GM03348 (cell line): Measurements from ENCODE around the gene A2M.

Source experiments
- DNase-seq: peaks from one replicate; pipeline ENCODE4 v3.0.0; 2012; ENCODE audit warnings: low spot score

The A2M gene

DNA sequence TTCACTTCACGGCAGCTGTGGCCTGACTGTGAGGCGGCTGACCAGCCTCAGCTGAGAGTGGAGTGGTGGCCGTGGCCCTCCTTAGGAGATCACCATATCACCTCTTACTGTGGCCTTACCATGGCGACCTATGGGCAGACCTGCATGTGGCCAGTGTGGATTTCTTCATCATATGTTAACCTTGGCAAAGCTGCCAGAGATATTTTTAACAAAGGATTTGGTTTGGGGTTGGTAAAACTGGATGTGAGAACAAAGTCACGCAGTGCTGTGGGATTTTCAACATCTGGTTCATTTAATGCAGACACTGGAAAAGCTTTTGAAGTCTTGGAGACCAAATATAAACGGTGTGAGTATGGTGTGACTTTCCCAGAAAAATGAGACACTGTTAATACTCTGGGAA is 79.5 kb downstream of the A2M start:
- no peak for DNase-seq

DNA sequence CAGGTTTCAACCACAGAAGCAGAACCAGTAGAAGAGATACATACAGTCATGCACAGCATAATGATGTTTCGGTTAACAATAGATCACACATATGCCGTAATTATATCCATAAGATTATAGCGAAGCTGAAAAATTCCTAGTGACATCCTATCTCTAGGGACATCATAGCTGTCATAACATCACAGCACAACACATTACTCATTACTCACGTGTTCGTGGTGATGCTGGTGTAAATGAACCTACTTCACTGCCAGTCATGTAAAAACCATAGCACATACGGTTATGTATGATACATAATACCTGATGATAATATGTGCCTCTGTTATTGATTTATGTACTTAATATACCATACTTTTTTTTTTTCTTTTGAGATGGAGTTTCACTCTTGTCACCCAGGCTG is 81.6 kb downstream of the A2M start:
- DNase-seq = no peak

DNA sequence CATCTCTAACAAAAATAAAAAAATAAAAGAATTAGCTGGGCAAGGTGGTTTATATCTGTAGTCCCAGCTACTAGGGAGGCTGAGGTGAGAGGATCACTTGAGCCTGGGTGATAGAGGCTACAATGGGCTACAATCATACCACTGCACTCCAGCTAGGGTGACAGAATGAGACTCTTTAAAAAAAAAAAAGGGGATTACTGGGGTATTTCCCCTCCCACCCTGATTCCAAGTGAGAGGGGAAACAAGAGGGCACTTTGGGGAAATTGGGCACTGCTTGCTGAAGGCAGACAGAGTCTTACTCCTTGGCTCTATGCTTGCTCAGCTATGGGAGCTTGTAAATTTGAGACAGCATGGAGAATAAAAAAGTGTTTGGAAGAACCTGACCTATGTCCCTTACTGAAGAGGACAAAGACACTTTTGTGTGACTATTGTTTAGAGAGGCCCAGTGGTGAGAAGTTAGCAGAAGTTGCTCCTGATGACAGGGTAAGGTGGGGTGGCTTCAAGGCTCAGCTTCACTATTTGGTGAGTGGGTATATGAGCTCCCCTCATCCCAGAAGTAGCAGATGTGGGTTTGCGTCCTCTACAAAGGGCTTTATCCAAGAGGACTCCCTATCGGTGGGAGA is 82.3 kb downstream of the A2M start:
- no peak for DNase-seq

DNA sequence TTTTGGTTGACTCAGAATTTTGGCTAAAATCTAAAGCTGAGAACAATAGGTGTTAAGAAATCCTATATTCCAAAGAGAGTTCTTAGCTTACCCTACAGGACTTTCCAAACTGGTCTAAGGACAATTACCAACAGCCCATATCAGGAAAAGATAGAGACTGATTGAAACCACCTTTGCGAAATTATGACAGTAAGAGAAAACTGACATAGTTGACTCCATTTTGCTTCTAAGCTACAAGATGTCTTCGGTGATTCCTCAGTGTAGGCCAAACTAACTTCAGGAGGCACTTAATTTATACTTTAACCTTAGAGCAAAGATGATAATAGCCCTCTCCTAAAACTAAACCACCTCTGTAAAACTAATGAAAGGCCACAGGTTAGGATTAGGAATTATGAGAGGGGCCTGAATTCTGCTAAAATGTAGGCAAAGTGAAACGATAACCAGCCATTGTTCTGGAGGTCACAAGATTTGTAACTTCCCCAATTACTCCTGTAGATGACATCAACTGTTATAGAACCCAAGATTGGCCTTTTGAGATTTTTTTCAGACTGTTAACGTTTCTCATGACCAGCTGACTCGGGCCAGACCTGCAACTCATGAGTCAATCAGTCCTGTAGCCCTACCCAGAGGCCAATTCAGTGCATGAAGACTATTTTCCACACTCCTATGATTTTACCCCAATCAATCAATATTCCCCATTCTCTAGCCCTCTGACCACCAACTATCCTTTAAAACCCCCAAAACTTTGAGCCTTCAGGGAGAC is 83.3 kb downstream of the A2M start:
- no peak for DNase-seq

DNA sequence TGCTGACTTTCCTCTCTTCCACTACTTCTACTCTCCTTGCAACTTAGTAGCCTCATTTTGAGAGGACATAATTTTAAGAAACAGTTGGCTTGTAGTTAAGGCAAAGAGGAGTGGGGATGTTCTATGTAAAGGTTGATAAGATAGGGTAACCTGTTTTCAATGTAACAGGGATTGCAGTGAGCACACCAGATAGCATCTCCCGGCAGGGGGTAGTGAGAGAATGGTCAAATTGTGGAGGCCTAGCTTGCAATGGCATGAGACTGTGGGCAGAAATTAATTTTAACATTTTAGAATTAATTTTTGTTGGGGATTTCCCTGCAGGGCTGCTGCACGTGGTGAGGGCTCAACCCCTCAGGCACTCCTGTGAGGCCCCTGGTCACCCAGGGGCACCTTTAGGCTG is 84.9 kb downstream of the A2M start:
- DNase-seq = no peak

DNA sequence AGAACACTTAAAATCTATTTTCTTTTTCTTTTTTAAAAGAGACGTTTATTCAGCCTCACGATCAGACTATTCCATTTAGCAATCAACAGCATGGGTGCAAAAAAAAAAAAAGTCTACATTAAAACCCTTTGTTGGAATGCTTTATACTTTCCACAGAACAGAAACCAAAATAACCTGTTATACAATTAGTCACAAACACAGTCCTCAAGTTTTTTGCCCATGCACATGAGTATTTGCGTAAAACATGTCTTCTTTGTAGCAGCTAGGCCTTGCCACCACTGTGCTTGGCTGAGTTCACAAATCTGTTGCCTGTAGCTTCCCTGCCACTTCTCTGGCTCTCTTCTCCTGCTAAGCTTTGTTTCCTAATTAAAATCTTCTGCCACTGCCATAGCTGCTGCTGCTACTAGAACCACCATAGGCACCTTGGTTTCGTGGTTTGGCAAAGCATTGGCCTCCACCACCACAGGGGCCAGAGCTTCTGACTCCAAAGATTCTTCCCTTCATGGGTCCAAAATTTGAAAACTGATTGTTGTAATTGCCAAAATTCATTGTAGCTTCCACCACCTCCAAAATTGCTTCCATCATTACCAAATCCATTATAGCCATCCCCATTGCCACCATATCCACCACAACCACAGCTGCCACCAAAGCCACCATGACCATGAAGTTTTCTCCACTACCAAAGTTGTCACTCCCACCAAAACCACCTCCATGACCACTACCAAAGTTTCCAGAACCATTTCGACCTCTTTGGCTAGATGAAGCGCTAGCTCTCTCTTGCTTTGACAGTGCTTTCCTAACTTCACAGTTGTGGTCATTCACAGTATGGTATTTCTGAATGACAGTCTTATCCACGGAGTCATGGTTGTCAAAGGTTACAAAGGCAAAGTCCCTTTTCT is 88.3 kb downstream of the A2M start:
- no peak for DNase-seq

DNA sequence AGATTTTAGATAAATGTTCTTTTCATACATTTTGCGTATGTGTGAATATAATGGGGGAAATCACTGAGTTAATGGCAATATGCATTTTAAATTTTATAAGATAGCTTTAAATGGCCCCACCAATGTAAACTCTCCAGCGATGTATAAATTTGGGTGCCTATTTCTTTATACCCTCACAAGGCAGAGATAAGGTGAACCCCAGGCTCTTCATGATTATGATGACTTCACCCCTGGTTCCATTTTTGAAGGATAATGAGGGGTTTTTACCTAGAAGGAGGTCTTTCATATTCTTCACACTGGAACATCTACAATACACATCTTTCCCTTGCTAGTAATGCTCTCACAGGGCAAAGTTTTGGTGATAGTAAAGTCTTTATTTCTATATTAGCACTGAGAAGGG is 91.2 kb downstream of the A2M start:
- no peak for DNase-seq

DNA sequence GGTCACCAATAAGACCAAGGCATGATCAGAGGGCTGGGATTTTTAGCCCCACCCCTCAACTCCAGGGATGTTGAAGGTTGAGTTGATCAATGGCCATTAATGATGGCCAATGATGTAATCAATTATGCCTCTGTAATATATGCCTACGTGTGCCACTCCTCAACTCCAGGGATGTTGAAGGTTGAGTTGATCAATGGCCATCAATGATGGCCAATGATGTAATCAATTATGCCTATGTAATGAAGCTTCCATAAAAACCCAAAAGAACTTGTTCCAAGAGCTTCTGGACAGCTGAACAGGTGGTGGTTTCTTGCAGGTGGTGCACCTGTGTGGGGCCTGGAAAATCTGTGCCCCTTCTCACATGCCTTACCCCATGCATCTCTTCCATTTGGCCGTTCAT is 93.1 kb downstream of the A2M start:
- DNase-seq = no peak
